ENCODE data around the gene ELP1.

Gene ELP1

DNA sequence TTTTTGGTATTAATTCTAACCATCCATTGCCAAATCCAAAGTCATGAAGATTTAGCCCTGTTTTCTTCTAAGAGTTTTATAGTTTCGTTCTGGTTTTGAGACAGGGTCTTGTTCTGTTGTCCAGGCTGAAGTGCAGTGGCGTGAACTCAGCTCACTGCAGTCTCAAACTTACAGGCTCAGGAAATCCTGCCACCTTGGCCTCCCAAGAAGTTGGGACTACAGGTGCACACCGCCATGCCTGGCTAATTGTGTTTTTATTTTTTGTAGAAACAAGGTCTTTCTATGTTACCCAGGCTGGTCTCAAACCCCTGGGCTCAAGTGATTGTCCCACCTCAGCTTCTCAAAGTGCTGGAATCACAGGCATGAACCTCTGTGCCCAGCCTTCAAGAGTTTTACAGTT lies 50.8 kb downstream of the ELP1 start:
- TF ChIP-seq, protein P1, sequence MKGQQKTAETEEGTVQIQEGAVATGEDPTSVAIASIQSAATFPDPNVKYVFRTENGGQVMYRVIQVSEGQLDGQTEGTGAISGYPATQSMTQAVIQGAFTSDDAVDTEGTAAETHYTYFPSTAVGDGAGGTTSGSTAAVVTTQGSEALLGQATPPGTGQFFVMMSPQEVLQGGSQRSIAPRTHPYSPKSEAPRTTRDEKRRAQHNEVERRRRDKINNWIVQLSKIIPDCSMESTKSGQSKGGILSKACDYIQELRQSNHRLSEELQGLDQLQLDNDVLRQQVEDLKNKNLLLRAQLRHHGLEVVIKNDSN (IDR thresholded peaks at IDR 0.05): no peak
- TF ChIP-seq RAD21 (IDR thresholded peaks at IDR 0.05; ENCODE audit: low read depth): no peak
- TF ChIP-seq CEBPB (IDR thresholded peaks at IDR 0.05): no peak

DNA sequence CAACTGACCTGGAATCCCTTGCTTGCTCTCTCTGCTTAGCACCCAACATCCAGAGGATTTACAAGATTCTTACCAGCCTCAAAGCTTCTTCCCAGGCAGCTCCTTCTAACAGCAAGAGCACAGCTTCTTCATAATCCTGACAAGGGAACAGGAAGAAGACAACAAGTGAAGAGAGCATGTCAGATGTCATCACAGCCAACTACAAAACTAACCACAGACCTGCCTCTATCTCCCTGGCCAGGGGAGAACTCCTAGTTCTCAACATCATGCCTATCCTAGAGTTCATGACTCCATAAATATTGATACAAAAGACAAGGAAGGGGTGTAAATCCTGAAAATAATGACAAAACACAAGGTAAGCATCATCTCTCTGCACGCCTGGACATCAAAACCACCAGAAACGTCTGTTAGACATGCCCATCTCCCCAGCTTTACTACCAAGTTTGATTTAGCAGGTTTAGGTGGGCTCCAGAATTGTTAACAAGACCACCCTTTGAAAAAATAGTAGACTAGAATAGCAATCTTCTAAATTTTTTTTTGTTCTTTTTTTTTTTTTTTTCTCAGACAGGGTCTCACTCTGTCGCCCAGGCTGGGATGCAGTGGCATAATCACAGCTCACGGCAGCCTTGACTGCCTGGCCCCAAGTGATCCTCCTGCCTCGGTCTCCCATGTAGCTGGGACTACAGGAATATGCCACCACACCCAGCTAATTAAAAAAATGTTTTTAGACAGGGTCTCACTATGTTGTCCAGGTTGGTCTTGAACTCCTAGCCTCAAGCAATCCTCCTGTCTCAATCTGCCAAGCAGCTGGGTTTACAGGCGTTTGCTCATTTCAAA lies 51.7 kb downstream of the ELP1 start:
- TF ChIP-seq EGR1 (IDR thresholded peaks at IDR 0.05): no peak
- TF ChIP-seq NFIC (IDR thresholded peaks at IDR 0.05): no peak
- no peak for TF ChIP-seq TCF12 (IDR thresholded peaks at IDR 0.05; ENCODE audit: low read depth)
- TF ChIP-seq YY1 (IDR thresholded peaks at IDR 0.05; ENCODE audit: low read depth): no peak
- no peak for TF ChIP-seq RAD21 (IDR thresholded peaks at IDR 0.05; ENCODE audit: low read depth)
- TF ChIP-seq CREB1 (IDR thresholded peaks at IDR 0.05; ENCODE audit: low read depth): no peak
- no peak for TF ChIP-seq ZBTB7A (IDR thresholded peaks at IDR 0.05; ENCODE audit: low read depth)
- TF ChIP-seq TAF1 (IDR thresholded peaks at IDR 0.05; ENCODE audit: low read depth): no peak
- TF ChIP-seq TEAD4 (IDR thresholded peaks at IDR 0.05): no peak
- TF ChIP-seq FOXM1 (IDR thresholded peaks at IDR 0.05; ENCODE audit: borderline replicate concordance, low read depth): no peak
- TF ChIP-seq, protein P2, sequence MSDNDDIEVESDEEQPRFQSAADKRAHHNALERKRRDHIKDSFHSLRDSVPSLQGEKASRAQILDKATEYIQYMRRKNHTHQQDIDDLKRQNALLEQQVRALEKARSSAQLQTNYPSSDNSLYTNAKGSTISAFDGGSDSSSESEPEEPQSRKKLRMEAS (IDR thresholded peaks at IDR 0.05): no peak
- TF ChIP-seq EP300 (IDR thresholded peaks at IDR 0.05; ENCODE audit: borderline replicate concordance): no peak
- TF ChIP-seq, protein P3, sequence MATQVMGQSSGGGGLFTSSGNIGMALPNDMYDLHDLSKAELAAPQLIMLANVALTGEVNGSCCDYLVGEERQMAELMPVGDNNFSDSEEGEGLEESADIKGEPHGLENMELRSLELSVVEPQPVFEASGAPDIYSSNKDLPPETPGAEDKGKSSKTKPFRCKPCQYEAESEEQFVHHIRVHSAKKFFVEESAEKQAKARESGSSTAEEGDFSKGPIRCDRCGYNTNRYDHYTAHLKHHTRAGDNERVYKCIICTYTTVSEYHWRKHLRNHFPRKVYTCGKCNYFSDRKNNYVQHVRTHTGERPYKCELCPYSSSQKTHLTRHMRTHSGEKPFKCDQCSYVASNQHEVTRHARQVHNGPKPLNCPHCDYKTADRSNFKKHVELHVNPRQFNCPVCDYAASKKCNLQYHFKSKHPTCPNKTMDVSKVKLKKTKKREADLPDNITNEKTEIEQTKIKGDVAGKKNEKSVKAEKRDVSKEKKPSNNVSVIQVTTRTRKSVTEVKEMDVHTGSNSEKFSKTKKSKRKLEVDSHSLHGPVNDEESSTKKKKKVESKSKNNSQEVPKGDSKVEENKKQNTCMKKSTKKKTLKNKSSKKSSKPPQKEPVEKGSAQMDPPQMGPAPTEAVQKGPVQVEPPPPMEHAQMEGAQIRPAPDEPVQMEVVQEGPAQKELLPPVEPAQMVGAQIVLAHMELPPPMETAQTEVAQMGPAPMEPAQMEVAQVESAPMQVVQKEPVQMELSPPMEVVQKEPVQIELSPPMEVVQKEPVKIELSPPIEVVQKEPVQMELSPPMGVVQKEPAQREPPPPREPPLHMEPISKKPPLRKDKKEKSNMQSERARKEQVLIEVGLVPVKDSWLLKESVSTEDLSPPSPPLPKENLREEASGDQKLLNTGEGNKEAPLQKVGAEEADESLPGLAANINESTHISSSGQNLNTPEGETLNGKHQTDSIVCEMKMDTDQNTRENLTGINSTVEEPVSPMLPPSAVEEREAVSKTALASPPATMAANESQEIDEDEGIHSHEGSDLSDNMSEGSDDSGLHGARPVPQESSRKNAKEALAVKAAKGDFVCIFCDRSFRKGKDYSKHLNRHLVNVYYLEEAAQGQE (IDR thresholded peaks at IDR 0.05; ENCODE audit: low read depth): no peak
- TF ChIP-seq, protein P1 (IDR thresholded peaks at IDR 0.05): no peak
- TF ChIP-seq CEBPB (IDR thresholded peaks at IDR 0.05): no peak

DNA sequence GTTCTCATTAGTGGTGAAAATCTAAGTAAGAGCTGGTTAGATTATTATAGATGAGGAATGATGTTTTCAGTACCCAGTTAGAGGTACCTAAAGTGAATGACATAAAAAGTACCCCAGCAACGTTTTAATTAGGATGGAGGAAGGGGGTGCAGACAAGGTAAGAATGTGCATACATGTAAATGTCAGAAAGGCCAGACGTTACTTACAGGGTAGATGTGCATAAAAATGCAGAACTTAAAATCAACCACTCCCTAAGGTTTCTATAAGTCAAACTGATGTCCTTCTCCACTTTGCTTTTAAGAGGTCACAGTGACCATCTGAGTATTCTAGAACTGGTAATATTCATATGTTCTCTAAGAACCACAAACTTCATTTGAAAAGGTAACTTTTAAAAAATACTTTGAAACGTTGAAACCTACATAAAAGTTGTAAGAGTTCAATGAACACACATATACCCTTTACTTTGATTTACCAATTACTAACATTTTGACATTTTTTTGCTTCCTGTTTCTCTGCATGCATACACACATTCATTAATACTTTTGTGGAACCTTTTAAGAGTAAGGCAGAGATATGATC lies 53.1 kb downstream of the ELP1 start:
- TF ChIP-seq, protein P1 (IDR thresholded peaks at IDR 0.05): no peak
- TF ChIP-seq FOXM1 (IDR thresholded peaks at IDR 0.05; ENCODE audit: borderline replicate concordance, low read depth): no peak
- TF ChIP-seq ZBTB7A (IDR thresholded peaks at IDR 0.05; ENCODE audit: low read depth): no peak
- TF ChIP-seq TCF12 (IDR thresholded peaks at IDR 0.05; ENCODE audit: low read depth): no peak
- TF ChIP-seq TEAD4 (IDR thresholded peaks at IDR 0.05): no peak
- TF ChIP-seq, protein P3 (IDR thresholded peaks at IDR 0.05; ENCODE audit: low read depth): no peak
- TF ChIP-seq CEBPB (IDR thresholded peaks at IDR 0.05): no peak
- no peak for TF ChIP-seq EGR1 (IDR thresholded peaks at IDR 0.05)
- no peak for TF ChIP-seq TAF1 (IDR thresholded peaks at IDR 0.05; ENCODE audit: low read depth)
- TF ChIP-seq NFIC (IDR thresholded peaks at IDR 0.05): no peak
- no peak for TF ChIP-seq RAD21 (IDR thresholded peaks at IDR 0.05; ENCODE audit: low read depth)
- TF ChIP-seq YY1 (IDR thresholded peaks at IDR 0.05; ENCODE audit: low read depth): no peak
- TF ChIP-seq CREB1 (IDR thresholded peaks at IDR 0.05; ENCODE audit: low read depth): no peak
- TF ChIP-seq, protein P2 (IDR thresholded peaks at IDR 0.05): no peak
- no peak for TF ChIP-seq EP300 (IDR thresholded peaks at IDR 0.05; ENCODE audit: borderline replicate concordance)

DNA sequence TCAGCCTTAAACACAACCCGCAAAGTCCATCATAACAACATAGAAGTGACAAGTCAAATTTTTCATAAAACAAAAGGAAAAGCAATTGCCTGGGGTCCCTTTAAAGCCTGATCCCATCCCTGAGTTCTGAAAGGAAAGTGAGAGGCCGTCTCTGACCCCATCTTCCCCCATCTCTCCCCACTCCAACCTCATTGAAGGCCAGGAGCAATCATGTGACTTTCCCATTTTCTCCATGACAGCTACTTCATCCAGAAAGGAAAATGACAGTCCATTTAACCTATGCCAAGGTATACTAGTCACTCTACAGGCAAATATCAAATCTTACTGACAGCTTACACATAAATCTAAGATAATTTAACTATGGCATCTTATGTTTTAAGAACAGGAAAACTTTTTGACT lies 56.4 kb downstream of the ELP1 start:
- TF ChIP-seq, protein P3 (IDR thresholded peaks at IDR 0.05; ENCODE audit: low read depth): no peak
- TF ChIP-seq TAF1 (IDR thresholded peaks at IDR 0.05; ENCODE audit: low read depth) (no peak), FOXM1 (IDR thresholded peaks at IDR 0.05; ENCODE audit: borderline replicate concordance, low read depth) (no peak)
- TF ChIP-seq, protein P2 (IDR thresholded peaks at IDR 0.05): no peak
- TF ChIP-seq, protein P1 (IDR thresholded peaks at IDR 0.05): no peak
